Esophagus squamous epithelium (tissue), 5 donors: ENCODE data around the gene DDAH1. TPM values are rescaled to one million over a fixed set of nuclear protein-coding genes. Genes with fewer than 3 reads are reported as not detected.

ENCODE experiments used
- DNase-seq: peaks from one replicate; lab custom pipeline; 2025; lab: John Stamatoyannopoulos, UW
- H3K27ac ChIP-seq, 4 donors: fragments of 200-600 bp; sonication (generic); one replicate each; pipeline ENCODE4 v1.5.1; 2016 to 2019; ENCODE audit warnings: mild to moderate bottlenecking in 1 of 4
- H3K27me3 ChIP-seq, 4 donors: fragments of 200-600 bp; sonication (generic); 1 replicate in 3 of 4; 2 replicates in 1 of 4; pipeline versions ENCODE4 v1.5.1 to v1.6.0; 2017 to 2021; ENCODE audit warnings: antibody characterized with exemption in 1 of 4
- H3K36me3 ChIP-seq, 3 donors: fragments of 200-600 bp; sonication (generic); one replicate each; pipeline ENCODE4 v1.5.1; 2016 to 2019
- H3K4me1 ChIP-seq, 3 donors: fragments of 200-600 bp; sonication (generic); one replicate each; pipeline ENCODE4 v1.5.1; 2017 to 2019
- H3K4me3 ChIP-seq, 4 donors: fragments of 200-600 bp; sonication (generic); 1 replicate in 3 of 4; 2 replicates in 1 of 4; pipeline ENCODE4 v1.5.1; 2016 to 2019; ENCODE audit warnings: mild to moderate bottlenecking in 2 of 4, moderate library complexity in 1 of 4
- H3K9me3 ChIP-seq, 3 donors: fragments of 200-600 bp; sonication (generic); one replicate each; pipeline ENCODE4 v1.5.1; 2016 to 2019
- CTCF ChIP-seq, 6 experiments: fragments of 450-650 bp in 4 of 6; fragments of 200-600 bp in 2 of 6; sonication (generic) in 2 of 6; IDR thresholded peaks; one replicate each; pipeline ENCODE4 v1.5.1; 2016 to 2019; ENCODE audit warnings: antibody characterized with exemption in 6 of 6, mild to moderate bottlenecking in 4 of 6, moderate library complexity in 4 of 6
- POLR2A ChIP-seq, 4 donors: fragments of 450-650 bp; IDR thresholded peaks; one replicate each; pipeline ENCODE4 v1.6.1; 2017; ENCODE audit warnings: antibody characterized with exemption in 4 of 4, mild to moderate bottlenecking in 4 of 4, moderate library complexity in 3 of 4
- WGBS, 2 donors: methylation state at CpG; one replicate each; pipeline ENCODE4 v1.1.5; 2018; 5-methylcytosine and 5-hydroxymethylcytosine counted together
- intact Hi-C: fragments of 100-400 bp; cut with DNase I; formaldehyde crosslinking; loops from one replicate; pipeline ENCODE4 v1.15.0; 2022
- total RNA-seq, 4 donors: library from RNA; depleted of rRNA; stranded (reverse); fragments of >200 nt; gene quantifications; one replicate each; pipeline ENCODE4 v1.1.0, GENCODE V29; 2016
- donor health status: DM: yes; HTN: yes; CAD: no.

DDAH1 gene
- total RNA-seq, 4 donors from 2014 or later = 6.1 to 13.8 (median 11.5) TPM

GRCh38 chr1:85494074-85494903, 29.3 kb upstream of the DDAH1 start:
- H3K4me3 ChIP-seq = no peak overlapping the region
- intact Hi-C loops = no loop called here
- H3K4me1 ChIP-seq = peaks cover 0 to 21% (median 3%) of the 10 kb centered on the region in 3 donors
- TF ChIP-seq CTCF (IDR thresholded peaks at IDR 0.05) = no peak
- no peak for TF ChIP-seq POLR2A (IDR thresholded peaks at IDR 0.05)
- no peaks in the 10 kb centered on the region for H3K9me3 ChIP-seq
- H3K27me3 ChIP-seq = no peaks in the 10 kb centered on the region
- H3K36me3 ChIP-seq = no peaks in the 10 kb centered on the region
- 50% methylated on average over 1 of the region's 1 CpG; no CpG with 5 or more reads in 1 of the 2 donors for WGBS, 2 donors
- no peak for DNase-seq
- no peak overlapping the region for H3K27ac ChIP-seq

- no peak for DNase-seq
Observed at GRCh38 chr1:85490270-85490985, 25.5 kb upstream of the DDAH1 start.

GRCh38 chr1:85488126-85488525, 23.2 kb upstream of the DDAH1 start:
- 100% methylated on average over 1 of the region's 1 CpG for WGBS, 2 donors
- DNase-seq = no peak
- H3K27me3 ChIP-seq = no peaks in the 10 kb centered on the region
- no peak for TF ChIP-seq POLR2A (IDR thresholded peaks at IDR 0.05)
- no peaks in the 10 kb centered on the region for H3K9me3 ChIP-seq
- no peaks in the 10 kb centered on the region for H3K36me3 ChIP-seq
- no peak overlapping the region for H3K4me3 ChIP-seq
- H3K4me1 ChIP-seq = no peaks in the 10 kb centered on the region
- intact Hi-C loops = no loop called here
- H3K27ac ChIP-seq = no peak overlapping the region

More at GRCh38 chr1:85490270-85490985, 25.5 kb upstream of the DDAH1 start:
- Histone ChIP-seq H3K36me3 (no peaks in the 10 kb centered on the region), H3K9me3 (no peaks in the 10 kb centered on the region), H3K27me3 (no peaks in the 10 kb centered on the region), H3K27ac (no peak overlapping the region), H3K4me3 (no peak overlapping the region), H3K4me1 (peaks cover 0 to 12% (median 2%) of the 10 kb centered on the region in 3 donors)
- TF ChIP-seq CTCF (IDR thresholded peaks at IDR 0.05) = no peak
- intact Hi-C loops = no loop called here
- 82 to 91% methylated on average over 1 of the region's 1 CpG for WGBS, 2 donors

GRCh38 chr1:85485516-85485915, 20.6 kb upstream of the DDAH1 start:
- Histone ChIP-seq H3K27ac (no peak overlapping the region), H3K27me3 (no peaks in the 10 kb centered on the region), H3K36me3 (no peaks in the 10 kb centered on the region), H3K4me1 (no peaks in the 10 kb centered on the region), H3K4me3 (no peak overlapping the region), H3K9me3 (no peaks in the 10 kb centered on the region)
- TF ChIP-seq POLR2A (IDR thresholded peaks at IDR 0.05) (no peak), CTCF (IDR thresholded peaks at IDR 0.05) (no peak)
- intact Hi-C loops = no loop called here
- no peak for DNase-seq
- WGBS, 2 donors = 88 to 91% methylated on average over 3 of the region's 3 CpGs

- H3K9me3 ChIP-seq = no peaks in the 10 kb centered on the region
- no peak overlapping the region for H3K27ac ChIP-seq
- TF ChIP-seq POLR2A (IDR thresholded peaks at IDR 0.05) (no peak), CTCF (IDR thresholded peaks at IDR 0.05) (no peak)
- no peaks in the 10 kb centered on the region for H3K36me3 ChIP-seq
- whole genome bisulfite sequencing, 2 donors = 84 to 86% methylated on average over 1 of the region's 1 CpG
- no peaks in the 10 kb centered on the region for H3K27me3 ChIP-seq
- no peak for DNase-seq
- intact Hi-C loops = no loop called here
- no peaks in the 10 kb centered on the region for H3K4me1 ChIP-seq
- no peak overlapping the region for H3K4me3 ChIP-seq
Observed at GRCh38 chr1:85484716-85485115, 19.8 kb upstream of the DDAH1 start.
